ENCODE data around the gene DRC1. TPM values are rescaled to one million over a fixed set of nuclear protein-coding genes. Genes with fewer than 3 reads are reported as not detected.

The DRC1 gene
- total RNA-seq, 4 donors from 2014 or later, result not detected

GRCh38 chr2:26421961-26422360 lies 20.2 kb downstream of the DRC1 start:
- in situ Hi-C loops (cut with MboI; ENCODE audit: low pct_ligation_motif_present in 1 of 4, low pct_unique_long_range_greater_than_20kb in 1 of 4, low sequenced_read_pairs in 3 of 4), result no loop called here
- H3K4me3 ChIP-seq, result no peak overlapping the region
- H3K9me3 ChIP-seq, result no peaks in the 10 kb centered on the region
- no peaks in the 10 kb centered on the region for H3K36me3 ChIP-seq
- no peak for DNase-seq
- TF ChIP-seq EP300 (IDR thresholded peaks at IDR 0.05; ENCODE audit: low read depth), result no peak
- no peak for TF ChIP-seq CTCF (IDR thresholded peaks at IDR 0.05)
- TF ChIP-seq POLR2A (IDR thresholded peaks at IDR 0.05), result no peak
- no peak for TF ChIP-seq POLR2AphosphoS5 (IDR thresholded peaks at IDR 0.05)
- WGBS, 2 donors (ENCODE audit: low coverage in 1 of 2), result 82 to 83% methylated on average over 4 to 5 of the region's 5 CpGs
- no peaks in the 10 kb centered on the region for H3K27me3 ChIP-seq
- intact Hi-C loops (cut with DNase I; ENCODE audit: low total_unique reads), result no loop called here
- H3K27ac ChIP-seq, result no peak overlapping the region
- no peaks in the 10 kb centered on the region for H3K4me1 ChIP-seq

- no peaks in the 10 kb centered on the region for H3K9me3 ChIP-seq
- WGBS, 2 donors (ENCODE audit: low coverage in 1 of 2), result 53 to 60% methylated on average over 5 to 9 of the region's 9 CpGs
- TF ChIP-seq EP300 (IDR thresholded peaks at IDR 0.05; ENCODE audit: low read depth) (no peak), POLR2AphosphoS5 (IDR thresholded peaks at IDR 0.05) (no peak), CTCF (IDR thresholded peaks at IDR 0.05) (no peak), POLR2A (IDR thresholded peaks at IDR 0.05) (no peak)
- H3K36me3 ChIP-seq, result no peaks in the 10 kb centered on the region
- in situ Hi-C loops (cut with MboI; ENCODE audit: low pct_ligation_motif_present in 1 of 4, low pct_unique_long_range_greater_than_20kb in 1 of 4, low sequenced_read_pairs in 3 of 4), result no loop called here
- H3K27me3 ChIP-seq, result no peaks in the 10 kb centered on the region
- no peak for DNase-seq
- H3K4me3 ChIP-seq, result no peak overlapping the region
- intact Hi-C loops (cut with DNase I; ENCODE audit: low total_unique reads), result no loop called here
- H3K4me1 ChIP-seq, result no peaks in the 10 kb centered on the region
- H3K27ac ChIP-seq, result no peak overlapping the region
These were observed 21.4 kb downstream of the DRC1 start for GRCh38 chr2:26422947-26423629.

GRCh38 chr2:26423750-26424149 lies 22.0 kb downstream of the DRC1 start:
- H3K4me3 ChIP-seq, result no peak overlapping the region
- TF ChIP-seq POLR2AphosphoS5 (IDR thresholded peaks at IDR 0.05) (no peak), POLR2A (IDR thresholded peaks at IDR 0.05) (no peak), CTCF (IDR thresholded peaks at IDR 0.05) (no peak), EP300 (IDR thresholded peaks at IDR 0.05; ENCODE audit: low read depth) (no peak)
- DNase-seq, result no peak
- H3K36me3 ChIP-seq, result no peaks in the 10 kb centered on the region
- in situ Hi-C loops (cut with MboI; ENCODE audit: low pct_ligation_motif_present in 1 of 4, low pct_unique_long_range_greater_than_20kb in 1 of 4, low sequenced_read_pairs in 3 of 4), result no loop called here
- no peaks in the 10 kb centered on the region for H3K4me1 ChIP-seq
- 88 to 92% methylated on average over 3 to 9 of the region's 9 CpGs for WGBS, 2 donors (ENCODE audit: low coverage in 1 of 2)
- no peaks in the 10 kb centered on the region for H3K9me3 ChIP-seq
- no peak overlapping the region for H3K27ac ChIP-seq
- H3K27me3 ChIP-seq, result no peaks in the 10 kb centered on the region
- intact Hi-C loops (cut with DNase I; ENCODE audit: low total_unique reads), result no loop called here

- Histone ChIP-seq H3K27me3 (no peaks in the 10 kb centered on the region), H3K4me3 (no peak overlapping the region), H3K27ac (no peak overlapping the region), H3K36me3 (no peaks in the 10 kb centered on the region), H3K9me3 (no peaks in the 10 kb centered on the region), H3K4me1 (no peaks in the 10 kb centered on the region)
- in situ Hi-C loops (cut with MboI; ENCODE audit: low pct_ligation_motif_present in 1 of 4, low pct_unique_long_range_greater_than_20kb in 1 of 4, low sequenced_read_pairs in 3 of 4) (no loop called here), intact Hi-C loops (cut with DNase I; ENCODE audit: low total_unique reads) (no loop called here)
- TF ChIP-seq EP300 (IDR thresholded peaks at IDR 0.05; ENCODE audit: low read depth), result no peak
- TF ChIP-seq POLR2A (IDR thresholded peaks at IDR 0.05), result no peak
- no peak for TF ChIP-seq CTCF (IDR thresholded peaks at IDR 0.05)
- no peak for TF ChIP-seq POLR2AphosphoS5 (IDR thresholded peaks at IDR 0.05)
- no peak for DNase-seq
- 76 to 90% methylated on average over 2 to 3 of the region's 3 CpGs for WGBS, 2 donors (ENCODE audit: low coverage in 1 of 2)
These were observed 22.5 kb downstream of the DRC1 start for GRCh38 chr2:26424221-26424620.
